Liver (tissue), 9 donors: Measurements from ENCODE around the gene CDON. TPM values are rescaled to one million over a fixed set of nuclear protein-coding genes. Genes with fewer than 3 reads are reported as not detected.
A peak's percentile ranks its signal among the peaks of the same experiment; 100 is the strongest.
"Not testable (repeated sequence)": the region's sequence is repeated elsewhere in the genome, so short reads cannot be mapped to it uniquely, and the experiment has no call there.

ENCODE experiments used
- DNase-seq: peaks from one replicate; pipeline ENCODE4 v3.0.0-alpha.2; 2017; ENCODE audit warnings: low spot score
- H3K27ac ChIP-seq, 2 donors: one replicate each; pipeline ENCODE4 v1.7.0; 2013; ENCODE audit warnings: inconsistent platforms in 2 of 2, low read length in 2 of 2, control low read depth in 1 of 2, low read depth in 1 of 2, mild to moderate bottlenecking in 1 of 2
- H3K27me3 ChIP-seq, 4 donors: one replicate each; pipeline versions ENCODE4 v1.6.1 to v1.7.0; 2013; ENCODE audit warnings: low read length in 3 of 4, inconsistent platforms in 1 of 4, mild to moderate bottlenecking in 1 of 4, moderate library complexity in 1 of 4; ENCODE audit not compliant: control insufficient read depth in 4 of 4, insufficient read depth in 4 of 4
- H3K36me3 ChIP-seq, 4 donors: one replicate each; pipeline versions ENCODE4 v1.6.1 to v1.7.0; 2013; ENCODE audit warnings: low read length in 3 of 4, mild to moderate bottlenecking in 3 of 4, low read depth in 1 of 4, moderate library complexity in 1 of 4; ENCODE audit not compliant: control insufficient read depth in 4 of 4, insufficient read depth in 3 of 4
- H3K4me1 ChIP-seq, 4 donors: one replicate each; pipeline versions ENCODE4 v1.6.1 to v1.7.0; 2013; ENCODE audit warnings: low read length in 3 of 4, mild to moderate bottlenecking in 3 of 4, moderate library complexity in 1 of 4; ENCODE audit not compliant: control insufficient read depth in 4 of 4, insufficient read depth in 4 of 4
- H3K4me3 ChIP-seq, 3 donors: one replicate each; pipeline versions ENCODE4 v1.6.1 to v1.7.0; 2013; ENCODE audit warnings: low read length in 3 of 3, control low read depth in 1 of 3, low read depth in 1 of 3, mild to moderate bottlenecking in 1 of 3
- H3K9ac ChIP-seq, 2 donors: one replicate each; pipeline ENCODE4 v1.7.0; 2013; ENCODE audit warnings: low read length in 2 of 2, mild to moderate bottlenecking in 2 of 2, moderate library complexity in 2 of 2, control low read depth in 1 of 2, low read depth in 1 of 2
- H3K9me3 ChIP-seq, 4 donors: one replicate each; pipeline versions ENCODE4 v1.6.1 to v1.7.0; 2013; ENCODE audit warnings: low read length in 3 of 4; ENCODE audit not compliant: control insufficient read depth in 4 of 4
- CTCF ChIP-seq: fragments of 150-350 bp; IDR thresholded peaks from 2 replicates; pipeline ENCODE4 v1.5.1; 2017; ENCODE audit warnings: improper control_type of control experiment, low read depth, low read length; ENCODE audit not compliant: missing input control
- FOXA1 ChIP-seq: IDR thresholded peaks from 2 replicates; pipeline ENCODE4 v1.6.1; 2016; ENCODE audit warnings: antibody characterized with exemption
- FOXA2 ChIP-seq: IDR thresholded peaks from 2 replicates; pipeline ENCODE4 v1.6.1; 2016; ENCODE audit warnings: antibody characterized with exemption
- HNF4A ChIP-seq, 2 donors: conservative IDR thresholded peaks; 2 replicates each; pipeline ENCODE4 v1.6.1; 2016; ENCODE audit warnings: antibody characterized with exemption in 2 of 2, mild to moderate bottlenecking in 2 of 2
- HNF4G ChIP-seq: IDR thresholded peaks from 2 replicates; pipeline ENCODE4 v1.6.1; 2016; ENCODE audit warnings: antibody characterized with exemption
- JUND ChIP-seq, 2 donors: IDR thresholded peaks; 2 replicates each; pipeline ENCODE4 v1.6.1; 2016; ENCODE audit warnings: antibody characterized with exemption in 2 of 2
- NR2F2 ChIP-seq: IDR thresholded peaks from 2 replicates; pipeline ENCODE4 v1.6.1; 2016; ENCODE audit warnings: antibody characterized with exemption
- REST ChIP-seq: IDR thresholded peaks from 2 replicates; pipeline ENCODE4 v1.6.1; 2016; ENCODE audit warnings: antibody characterized with exemption, mild to moderate bottlenecking
- RXRA ChIP-seq, 2 donors: IDR thresholded peaks; 2 replicates each; pipeline ENCODE4 v1.6.1; 2017 to 2018; ENCODE audit warnings: antibody characterized with exemption in 2 of 2, mild to moderate bottlenecking in 1 of 2
- SP1 ChIP-seq: IDR thresholded peaks from 2 replicates; pipeline ENCODE4 v1.6.1; 2018; ENCODE audit warnings: antibody characterized with exemption, mild to moderate bottlenecking
- TAF1 ChIP-seq: conservative IDR thresholded peaks from 2 replicates; pipeline ENCODE4 v1.6.1; 2016; ENCODE audit warnings: antibody characterized with exemption, mild to moderate bottlenecking
- YY1 ChIP-seq: IDR thresholded peaks from 2 replicates; pipeline ENCODE4 v1.6.1; 2016; ENCODE audit warnings: antibody characterized with exemption, mild to moderate bottlenecking
- ZBTB33 ChIP-seq: IDR thresholded peaks from 2 replicates; pipeline ENCODE4 v1.6.1; 2016; ENCODE audit warnings: antibody characterized with exemption
- WGBS: extraction: QIAGEN DNeasy Blood & Tissue Kit; methylation state at CpG from one replicate; pipeline ENCODE4 v1.1.7; 2013; 5-methylcytosine and 5-hydroxymethylcytosine counted together
- polyA plus RNA-seq, 2 donors: library from polyadenylated mRNA; stranded (reverse) in 1 of 2; unstranded in 1 of 2; fragments of 200-250 nt in 1 of 2; fragments of >200 nt in 1 of 2; fragmentation: Nextera tagmentation in 1 of 2; extraction: Ambion mirVana in 1 of 2; gene quantifications; one replicate each; pipeline versions ENCODE4 v1.2.1 to v1.2.3, GENCODE V29; 2013 to 2015
- total RNA-seq, 2 donors: library from RNA; depleted of rRNA; stranded (reverse); fragments of >200 nt; gene quantifications; one replicate each; pipeline ENCODE4 v1.2.3, GENCODE V29; 2014
- donor health status: healthy.
- donor health status: healthy.
- donor health status: healthy.
- donor health status: healthy.
- donor health status: healthy.

CDON gene
- total and polyA plus RNA-seq, 4 donors = 0.69 to 7.4 (median 3.9) TPM

GRCh38 chr11:125987066-125987641 lies 75.5 kb downstream of the CDON start:
- no peak for TF ChIP-seq ZBTB33
- no peak for TF ChIP-seq REST
- peak; percentile 16 for TF ChIP-seq FOXA2
- no peak for TF ChIP-seq FOXA1
- peak in 1 of 2 donors; percentile 11 for TF ChIP-seq RXRA (IDR thresholded peaks at IDR 0.05)
- TF ChIP-seq HNF4A (conservative IDR thresholded peaks at IDR 0.05) = peak in 1 of 2 donors; percentile 32
- no peak for TF ChIP-seq JUND (IDR thresholded peaks at IDR 0.05)
- TF ChIP-seq HNF4G = no peak
- no peak for TF ChIP-seq CTCF
- WGBS = 46% methylated on average over 5 of the region's 5 CpGs
- no peaks in the 10 kb centered on the region for H3K27me3 ChIP-seq
- peaks cover 7 to 17% (median 14%) of the 10 kb centered on the region in 4 donors for H3K4me1 ChIP-seq
- no peak overlapping the region for H3K27ac ChIP-seq
- H3K4me3 ChIP-seq = no peak overlapping the region
- no peak overlapping the region for H3K9ac ChIP-seq
- H3K9me3 ChIP-seq = no peaks in the 10 kb centered on the region
- H3K36me3 ChIP-seq = no peaks in the 10 kb centered on the region
- no peak for DNase-seq

- H3K36me3 ChIP-seq, H3K4me3 ChIP-seq, DNase-seq, H3K9me3 ChIP-seq, H3K27ac ChIP-seq, H3K27me3 ChIP-seq, H3K9ac ChIP-seq: not testable (repeated sequence)
- peaks cover 7 to 17% (median 14%) of the 10 kb centered on the region in 4 donors for H3K4me1 ChIP-seq
- 98% methylated on average over 6 of the region's 6 CpGs for WGBS
Measured at GRCh38 chr11:125985956-125986355, 76.7 kb downstream of the CDON start.

GRCh38 chr11:125982348-125982730 lies 80.3 kb downstream of the CDON start:
- H3K36me3 ChIP-seq = no peaks in the 10 kb centered on the region
- peaks cover 0 to 18% (median 6%) of the 10 kb centered on the region in 4 donors for H3K4me1 ChIP-seq
- no peak overlapping the region for H3K9ac ChIP-seq
- DNase-seq = no peak
- H3K4me3 ChIP-seq = no peak overlapping the region
- H3K27me3 ChIP-seq = no peaks in the 10 kb centered on the region
- 94% methylated on average over 3 of the region's 3 CpGs for WGBS
- no peak overlapping the region for H3K27ac ChIP-seq
- no peaks in the 10 kb centered on the region for H3K9me3 ChIP-seq
- TF ChIP-seq SP1 = no peak
- no peak for TF ChIP-seq CTCF
- no peak for TF ChIP-seq FOXA1
- no peak for TF ChIP-seq ZBTB33
- no peak for TF ChIP-seq TAF1
- no peak for TF ChIP-seq YY1
- no peak for TF ChIP-seq NR2F2
- no peak for TF ChIP-seq HNF4G
- no peak for TF ChIP-seq FOXA2
